Measurements from ENCODE around the gene POLR1A. TPM values are rescaled to one million over a fixed set of nuclear protein-coding genes. Genes with fewer than 3 reads are reported as not detected.

Gene POLR1A
- total and polyA plus RNA-seq, 8 donors: 1.4 to 36.2 (median 5.5) TPM

DNA sequence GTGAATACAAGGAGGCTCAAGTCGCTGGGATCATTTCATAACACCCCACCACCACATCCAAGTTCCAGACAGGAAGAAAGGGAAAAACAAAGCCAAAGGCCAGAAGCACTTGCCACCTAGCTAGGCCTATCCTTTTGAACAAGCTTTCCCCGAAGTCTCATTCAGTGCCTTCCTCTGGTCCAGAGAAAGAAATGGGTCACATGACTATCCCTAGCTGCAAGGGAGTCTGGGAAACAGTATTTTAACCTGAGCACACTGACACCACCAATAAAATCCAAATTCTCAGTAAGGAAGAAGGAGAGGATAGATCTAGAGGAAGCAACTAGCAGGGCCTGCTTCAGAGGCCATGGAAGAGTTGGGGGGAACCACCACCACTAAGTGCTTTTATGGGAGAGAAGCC is 91.2 kb downstream of the POLR1A start:
- intact Hi-C loops (cut with DNase I; ENCODE audit: low total_unique reads): no loop called here
- 77 to 91% (median 85%) methylated on average over 2 of the region's 2 CpGs for WGBS, 5 donors
- no peaks in the 10 kb centered on the region for H3K36me3 ChIP-seq
- peaks cover 0 to 14% (median 10%) of the 10 kb centered on the region in 4 donors for H3K9me3 ChIP-seq
- H3K27ac ChIP-seq: no peak overlapping the region
- no peak overlapping the region for H3K4me3 ChIP-seq
- H3K27me3 ChIP-seq: no peaks in the 10 kb centered on the region
- H3K4me1 ChIP-seq: peaks cover 5 to 18% (median 17%) of the 10 kb centered on the region in 4 donors
- no peak for TF ChIP-seq EP300 (IDR thresholded peaks at IDR 0.05)
- no peak for TF ChIP-seq POLR2A (IDR thresholded peaks at IDR 0.05)
- DNase-seq: no peak

DNA sequence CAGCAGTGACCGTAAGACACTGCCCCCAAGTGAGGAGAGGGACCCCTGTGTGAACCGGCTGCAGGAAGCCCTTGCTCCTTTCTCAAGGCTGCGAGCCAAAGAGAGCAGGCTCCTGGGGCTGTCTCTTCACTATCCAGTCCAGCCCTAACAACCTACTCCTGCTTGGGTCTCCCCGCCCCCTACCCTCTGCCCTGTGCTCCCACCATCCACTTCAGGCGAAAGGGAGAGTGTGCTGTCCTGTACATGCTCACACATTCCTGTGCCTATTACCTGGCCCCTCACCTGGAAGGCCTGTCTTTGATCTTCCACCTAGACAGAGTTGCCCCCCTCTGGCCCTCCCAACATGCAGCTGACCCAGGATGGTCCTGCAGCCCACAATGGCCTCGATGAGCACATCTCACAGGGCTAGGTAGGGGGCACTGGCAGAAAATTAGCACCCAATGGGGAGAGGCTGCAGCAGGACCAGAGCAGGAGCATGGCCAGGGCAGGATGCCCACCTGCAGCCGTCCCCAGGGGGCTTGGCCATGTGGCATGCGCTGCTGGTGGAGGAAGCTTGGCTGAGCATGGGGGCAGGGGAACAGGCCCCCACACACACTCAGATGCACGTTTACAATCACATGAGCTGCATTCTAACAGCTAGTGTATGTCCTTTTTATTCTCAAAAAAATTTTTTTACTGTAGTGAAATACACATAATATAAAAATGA is 93.5 kb downstream of the POLR1A start:
- Histone ChIP-seq H3K27me3 (no peaks in the 10 kb centered on the region), H3K9me3 (peaks cover 0 to 15% (median 13%) of the 10 kb centered on the region in 4 donors), H3K4me1 (peaks cover 0 to 7% (median 5%) of the 10 kb centered on the region in 4 donors), H3K27ac (no peak overlapping the region), H3K36me3 (no peaks in the 10 kb centered on the region), H3K4me3 (no peak overlapping the region)
- DNase-seq: no peak
- intact Hi-C loops (cut with DNase I; ENCODE audit: low total_unique reads): no loop called here
- WGBS, 5 donors: 74 to 90% (median 85%) methylated on average over 9 of the region's 9 CpGs
- TF ChIP-seq POLR2A (IDR thresholded peaks at IDR 0.05) (no peak), EP300 (IDR thresholded peaks at IDR 0.05) (no peak), POLR2AphosphoS5 (IDR thresholded peaks at IDR 0.05) (no peak)
- TF ChIP-seq, protein P1, sequence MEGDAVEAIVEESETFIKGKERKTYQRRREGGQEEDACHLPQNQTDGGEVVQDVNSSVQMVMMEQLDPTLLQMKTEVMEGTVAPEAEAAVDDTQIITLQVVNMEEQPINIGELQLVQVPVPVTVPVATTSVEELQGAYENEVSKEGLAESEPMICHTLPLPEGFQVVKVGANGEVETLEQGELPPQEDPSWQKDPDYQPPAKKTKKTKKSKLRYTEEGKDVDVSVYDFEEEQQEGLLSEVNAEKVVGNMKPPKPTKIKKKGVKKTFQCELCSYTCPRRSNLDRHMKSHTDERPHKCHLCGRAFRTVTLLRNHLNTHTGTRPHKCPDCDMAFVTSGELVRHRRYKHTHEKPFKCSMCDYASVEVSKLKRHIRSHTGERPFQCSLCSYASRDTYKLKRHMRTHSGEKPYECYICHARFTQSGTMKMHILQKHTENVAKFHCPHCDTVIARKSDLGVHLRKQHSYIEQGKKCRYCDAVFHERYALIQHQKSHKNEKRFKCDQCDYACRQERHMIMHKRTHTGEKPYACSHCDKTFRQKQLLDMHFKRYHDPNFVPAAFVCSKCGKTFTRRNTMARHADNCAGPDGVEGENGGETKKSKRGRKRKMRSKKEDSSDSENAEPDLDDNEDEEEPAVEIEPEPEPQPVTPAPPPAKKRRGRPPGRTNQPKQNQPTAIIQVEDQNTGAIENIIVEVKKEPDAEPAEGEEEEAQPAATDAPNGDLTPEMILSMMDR (IDR thresholded peaks at IDR 0.05): no peak

DNA sequence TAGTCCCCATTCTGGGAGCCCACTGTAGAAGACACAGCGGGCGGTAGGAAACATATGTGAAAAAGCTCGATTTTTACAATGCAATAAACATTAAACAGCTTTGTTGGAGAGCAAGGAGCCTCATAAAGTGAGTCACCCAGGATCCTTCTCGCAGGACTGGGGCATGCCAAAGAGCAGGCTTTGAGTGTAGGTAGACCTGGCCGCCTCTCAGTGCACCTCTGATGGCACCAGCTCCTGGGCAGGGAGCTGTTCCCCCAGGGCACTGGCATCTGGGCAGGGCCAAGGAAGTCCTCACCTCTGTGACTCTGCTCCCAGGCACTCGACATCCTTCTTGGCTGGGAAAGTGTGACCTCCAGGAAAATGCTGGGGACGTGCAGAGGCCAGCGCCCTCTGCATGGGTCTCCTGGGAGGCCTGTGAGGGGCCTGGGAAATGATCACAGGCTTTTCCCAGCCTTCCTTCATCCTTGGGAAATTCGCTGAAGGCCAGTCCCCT is 94.2 kb downstream of the POLR1A start:
- Histone ChIP-seq H3K4me1 (peaks cover 0 to under 1% (median 0%) of the 10 kb centered on the region in 4 donors), H3K36me3 (no peaks in the 10 kb centered on the region), H3K27me3 (no peaks in the 10 kb centered on the region), H3K27ac (no peak overlapping the region), H3K9me3 (peaks cover 3 to 17% (median 14%) of the 10 kb centered on the region in 4 donors), H3K4me3 (no peak overlapping the region)
- no peak for TF ChIP-seq EP300 (IDR thresholded peaks at IDR 0.05)
- TF ChIP-seq POLR2A (IDR thresholded peaks at IDR 0.05): no peak
- TF ChIP-seq POLR2AphosphoS5 (IDR thresholded peaks at IDR 0.05): no peak
- TF ChIP-seq, protein P1 (IDR thresholded peaks at IDR 0.05): no peak
- intact Hi-C loops (cut with DNase I; ENCODE audit: low total_unique reads): no loop called here
- no peak for DNase-seq
- WGBS, 5 donors: 82 to 88% (median 86%) methylated on average over 8 to 9 of the region's 9 CpGs

DNA sequence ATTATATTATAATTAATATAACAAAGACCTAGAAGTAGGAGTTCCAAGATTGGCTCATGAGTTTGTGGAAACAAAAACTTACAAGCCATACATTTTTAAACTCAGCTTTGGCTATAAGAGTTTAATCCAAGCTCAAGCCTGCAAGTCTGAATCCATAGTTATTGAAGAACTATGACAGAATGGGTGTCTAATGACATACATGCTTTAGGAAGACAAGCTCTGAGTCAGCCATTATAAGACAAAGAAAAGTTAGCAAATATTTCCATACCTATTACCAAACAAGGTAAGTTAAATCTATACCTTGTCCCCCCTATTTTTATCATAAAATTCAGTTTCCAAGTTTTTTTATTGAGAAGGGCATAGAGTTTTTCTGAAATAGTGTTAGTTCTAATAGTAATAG is 95.6 kb downstream of the POLR1A start:
- H3K4me3 ChIP-seq: no peak overlapping the region
- no peaks in the 10 kb centered on the region for H3K36me3 ChIP-seq
- H3K27ac ChIP-seq: no peak overlapping the region
- no peaks in the 10 kb centered on the region for H3K4me1 ChIP-seq
- no peak for DNase-seq
- peaks cover 5 to 31% (median 18%) of the 10 kb centered on the region in 4 donors for H3K9me3 ChIP-seq
- intact Hi-C loops (cut with DNase I; ENCODE audit: low total_unique reads): no loop called here
- H3K27me3 ChIP-seq: no peaks in the 10 kb centered on the region
- TF ChIP-seq POLR2AphosphoS5 (IDR thresholded peaks at IDR 0.05) (no peak), POLR2A (IDR thresholded peaks at IDR 0.05) (no peak), EP300 (IDR thresholded peaks at IDR 0.05) (no peak)
- TF ChIP-seq, protein P1 (IDR thresholded peaks at IDR 0.05): no peak

DNA sequence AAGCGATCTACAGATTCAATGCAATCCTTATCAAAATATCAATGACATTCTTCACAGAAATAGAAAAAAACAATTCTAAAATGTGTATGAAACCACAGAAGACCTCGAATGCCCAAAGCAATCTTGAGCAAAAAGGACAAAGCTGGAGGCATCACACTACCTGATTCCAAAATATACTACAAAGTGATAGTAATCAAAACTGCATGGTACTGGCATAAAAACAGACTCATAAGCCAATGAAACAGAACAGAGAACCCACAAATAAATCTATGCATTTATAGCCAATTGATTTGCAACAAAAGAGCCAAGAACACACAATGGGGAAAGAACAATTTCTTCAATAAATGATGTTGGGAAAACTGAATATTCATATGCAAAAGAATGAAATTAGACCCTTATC is 99.2 kb downstream of the POLR1A start:
- no peak for TF ChIP-seq POLR2AphosphoS5 (IDR thresholded peaks at IDR 0.05)
- TF ChIP-seq, protein P1 (IDR thresholded peaks at IDR 0.05): no peak
- no peak for TF ChIP-seq EP300 (IDR thresholded peaks at IDR 0.05)
- no peak for TF ChIP-seq POLR2A (IDR thresholded peaks at IDR 0.05)
- intact Hi-C loops (cut with DNase I; ENCODE audit: low total_unique reads): no loop called here

More for the DNA sequence above, 99.2 kb downstream of the POLR1A start:
- no peaks in the 10 kb centered on the region for H3K27me3 ChIP-seq
- no peak for DNase-seq
- peaks cover 0 to 26% (median 10%) of the 10 kb centered on the region in 4 donors for H3K9me3 ChIP-seq
- no peak overlapping the region for H3K27ac ChIP-seq
- H3K36me3 ChIP-seq: no peaks in the 10 kb centered on the region
- H3K4me3 ChIP-seq: no peak overlapping the region
- no peaks in the 10 kb centered on the region for H3K4me1 ChIP-seq
- 73 to 84% (median 82%) methylated on average over 2 of the region's 2 CpGs for WGBS, 5 donors
